Measurements from ENCODE around the gene PATZ1. TPM values are rescaled to one million over a fixed set of nuclear protein-coding genes. Genes with fewer than 3 reads are reported as not detected.
"Not testable (repeated sequence)": the region's sequence is repeated elsewhere in the genome, so short reads cannot be mapped to it uniquely, and the experiment has no call there.

PATZ1 gene
- total and polyA plus RNA-seq, 9 of the 15 experiments (the other 6 are each of a cell fraction or from before 2014, with no cell fraction given) = 0.63 to 7.8 (median 4.2) TPM

DNA sequence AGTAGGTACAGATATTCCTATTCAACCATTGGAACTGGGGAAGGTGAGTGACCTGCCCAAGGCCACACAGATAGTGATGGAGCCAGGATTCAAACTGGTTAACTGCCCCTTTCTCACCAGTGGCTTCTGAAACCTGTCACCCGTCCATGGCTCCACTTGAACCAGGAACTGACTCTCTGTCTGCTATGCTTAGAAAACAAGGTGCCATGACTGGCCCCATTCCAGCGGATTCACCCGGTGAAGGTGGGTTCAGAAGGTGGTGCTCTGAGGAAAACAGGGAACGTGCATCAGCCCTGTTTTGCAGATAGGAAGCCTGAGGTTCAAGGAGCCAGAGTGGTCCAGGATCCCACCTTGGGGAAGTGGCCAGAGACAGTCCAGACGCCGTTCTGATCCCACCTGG is 2.6 kb upstream of the PATZ1 start:
- intact Hi-C loops (cut with micrococcal nuclease) = loop anchor here (5.0 kb wide), 1 partner anchor 49 kb away; the partner anchor contains the start of gene DRG1
- Histone ChIP-seq H3K4me1 (replicated peaks in 1 of 2; ENCODE audit: control insufficient read depth in 2 of 2, insufficient read depth in 2 of 2, low read length in 2 of 2) (peaks cover 2 to 32% of the 10 kb centered on the region in 2 experiments; a peak in 4 of 5 replicates), H3K4me2 (ENCODE audit: insufficient read depth, low read length) (no peak overlapping the region), H3K9me1 (ENCODE audit: control insufficient read depth, insufficient read depth, low read length) (no peaks in the 10 kb centered on the region), H3K36me3 (ENCODE audit: control insufficient read depth, insufficient read depth, low read length) (peaks cover 8% of the 10 kb centered on the region; the same call in 1 of the 3 replicates), H3K27ac (ENCODE audit: extremely low read depth, low read depth, low read length) (no peak overlapping the region), H4K20me1 (replicated peaks; ENCODE audit: control insufficient read depth, insufficient read depth, low read length) (0 out of 2 replicates have a peak, but pooled peaks cover 2% of the 10 kb centered on the region), H2AFZ (ENCODE audit: low read depth, low read length) (no peak overlapping the region), H3K9me3 (replicated peaks; ENCODE audit: control insufficient read depth, insufficient read depth, low read depth, low read length) (no peaks in the 10 kb centered on the region), H3K79me2 (ENCODE audit: control insufficient read depth, insufficient read depth, low read length) (peaks cover 3% of the 10 kb centered on the region; the same call in 2 of the 3 replicates), H3K4me3 (no peak overlapping the region), H3K9ac (ENCODE audit: insufficient read depth in 1 of 2, low read depth in 2 of 2, low read length in 2 of 2) (no peak overlapping the region), H3K27me3 (ENCODE audit: control insufficient read depth in 2 of 2, insufficient read depth in 2 of 2, low read length in 2 of 2) (no peaks in the 10 kb centered on the region)
- no peak for DNase-seq (ENCODE audit: extremely low read depth in 1 of 4, low spot score in 3 of 4)
- FAIRE-seq = no peak
- ChIA-PET CTCF (ENCODE audit: low intra/inter-chr PET ratio) (no interaction called here), POLR2A (interaction anchor here (0.6 kb wide), 1 partner anchor 153 kb away, joined by 4 read pairs; no protein-coding TSS in a partner anchor)
- TF ChIP-seq, protein P1, sequence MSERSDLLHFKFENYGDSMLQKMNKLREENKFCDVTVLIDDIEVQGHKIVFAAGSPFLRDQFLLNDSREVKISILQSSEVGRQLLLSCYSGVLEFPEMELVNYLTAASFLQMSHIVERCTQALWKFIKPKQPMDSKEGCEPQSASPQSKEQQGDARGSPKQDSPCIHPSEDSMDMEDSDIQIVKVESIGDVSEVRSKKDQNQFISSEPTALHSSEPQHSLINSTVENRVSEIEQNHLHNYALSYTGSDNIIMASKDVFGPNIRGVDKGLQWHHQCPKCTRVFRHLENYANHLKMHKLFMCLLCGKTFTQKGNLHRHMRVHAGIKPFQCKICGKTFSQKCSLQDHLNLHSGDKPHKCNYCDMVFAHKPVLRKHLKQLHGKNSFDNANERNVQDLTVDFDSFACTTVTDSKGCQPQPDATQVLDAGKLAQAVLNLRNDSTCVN (CRISPR knock-in tag; IDR thresholded peaks at IDR 0.05) = no peak
- TF ChIP-seq JUND (IDR thresholded peaks at IDR 0.05; ENCODE audit: borderline replicate concordance, low read depth, low read length) (no peak), JUND (tag; IDR thresholded peaks at IDR 0.05; ENCODE audit: borderline replicate concordance, low read depth, low read length) (no peak), FIP1L1 (IDR thresholded peaks at IDR 0.05; ENCODE audit: low read depth, low read length, poor library complexity, severe bottlenecking) (no peak), DDX20 (tag; IDR thresholded peaks at IDR 0.05; ENCODE audit: low read depth) (no peak), ZNF696 (CRISPR knock-in tag; conservative IDR thresholded peaks at IDR 0.05) (no peak), EGR1 (conservative IDR thresholded peaks at IDR 0.05) (no peak), JUN (IDR thresholded peaks at IDR 0.05; ENCODE audit: borderline replicate concordance, low read depth, low read length) (no peak), JUN (CRISPR knock-in tag; IDR thresholded peaks at IDR 0.05; ENCODE audit: borderline replicate concordance) (no peak), CCNT2 (IDR thresholded peaks at IDR 0.05; ENCODE audit: borderline replicate concordance, extremely low read depth, insufficient read length, low read depth, low read length) (no peak), ZNF124 (CRISPR knock-in tag; IDR thresholded peaks at IDR 0.05) (no peak), SREBF2 (CRISPR knock-in tag; IDR thresholded peaks at IDR 0.05) (no peak), ARID1B (IDR thresholded peaks at IDR 0.05) (no peak)
- in situ Hi-C loops (cut with MboI) = no loop called here
- ATAC-seq = no peak
- 51% methylated on average over 6 of the region's 6 CpGs for WGBS (ENCODE audit: insufficient coverage, low coverage, missing lambda C conversion rate)
- BruUV-seq (replicated peaks) = no TSS peak

DNA sequence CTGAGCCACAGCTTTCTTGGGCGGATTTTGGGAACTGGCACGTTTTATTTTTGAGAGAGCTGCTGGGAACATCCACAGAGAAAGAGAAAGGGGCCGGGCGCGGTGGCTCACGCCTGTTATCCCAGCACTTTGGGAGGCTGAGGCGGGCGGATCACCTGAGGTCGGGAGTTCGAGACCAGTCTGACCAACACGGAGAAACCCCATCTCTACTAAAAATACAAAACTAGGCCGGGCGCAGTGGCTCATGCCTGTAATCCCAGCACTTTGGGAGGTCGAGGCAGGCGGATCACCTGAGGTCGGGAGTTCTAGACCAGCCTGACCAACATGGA is 1.8 kb upstream of the PATZ1 start:
- H3K9me1 ChIP-seq (ENCODE audit: control insufficient read depth, insufficient read depth, low read length); H4K20me1 ChIP-seq (replicated peaks; ENCODE audit: control insufficient read depth, insufficient read depth, low read length); H3K9ac ChIP-seq (ENCODE audit: insufficient read depth in 1 of 2, low read depth in 2 of 2, low read length in 2 of 2); FAIRE-seq; BruUV-seq (replicated peaks); H2AFZ ChIP-seq (ENCODE audit: low read depth, low read length); in situ Hi-C loops (cut with MboI); ATAC-seq; POLR2A ChIA-PET; H3K36me3 ChIP-seq (ENCODE audit: control insufficient read depth, insufficient read depth, low read length); H3K4me2 ChIP-seq (ENCODE audit: insufficient read depth, low read length); H3K4me3 ChIP-seq; H3K27me3 ChIP-seq (ENCODE audit: control insufficient read depth in 2 of 2, insufficient read depth in 2 of 2, low read length in 2 of 2); H3K79me2 ChIP-seq (ENCODE audit: control insufficient read depth, insufficient read depth, low read length); H3K27ac ChIP-seq (ENCODE audit: extremely low read depth, low read depth, low read length); DNase-seq (ENCODE audit: extremely low read depth in 1 of 4, low spot score in 3 of 4); CTCF ChIA-PET (ENCODE audit: low intra/inter-chr PET ratio); H3K9me3 ChIP-seq (replicated peaks; ENCODE audit: control insufficient read depth, insufficient read depth, low read depth, low read length): not testable (repeated sequence)
- intact Hi-C loops (cut with micrococcal nuclease) = loop anchor here (5.0 kb wide), 1 partner anchor 49 kb away; the partner anchor contains the start of gene DRG1
- H3K4me1 ChIP-seq (replicated peaks in 1 of 2; ENCODE audit: control insufficient read depth in 2 of 2, insufficient read depth in 2 of 2, low read length in 2 of 2) = peaks cover 2 to 39% of the 10 kb centered on the region in 2 experiments; a peak in 4 of 5 replicates
- WGBS (ENCODE audit: insufficient coverage, low coverage, missing lambda C conversion rate) = 93% methylated on average over 5 of the region's 16 CpGs

Data from K562 (cell line).